ENCODE measurements around the gene ZCCHC2. TPM values are rescaled to one million over a fixed set of nuclear protein-coding genes. Genes with fewer than 3 reads are reported as not detected.

The ZCCHC2 gene
- total and polyA plus RNA-seq, 9 of the 15 experiments (the other 6 are each of a cell fraction or from before 2014, with no cell fraction given), result 1.0 to 9.2 (median 6.0) TPM

GRCh38 chr18:62571648-62572047 is 48.8 kb downstream of the ZCCHC2 start (continued):
- TF ChIP-seq GMEB1 (CRISPR knock-in tag; IDR thresholded peaks at IDR 0.05) (no peak), RBM17 (IDR thresholded peaks at IDR 0.05; ENCODE audit: borderline replicate concordance, low read depth, low read length) (no peak), IFI16 (CRISPR knock-in tag; IDR thresholded peaks at IDR 0.05) (no peak), NEUROD1 (IDR thresholded peaks at IDR 0.05; ENCODE audit: borderline replicate concordance, low read depth, low read length, partially characterized antibody) (no peak), KLF1 (tag; IDR thresholded peaks at IDR 0.05) (no peak), POU5F1 (IDR thresholded peaks at IDR 0.05; ENCODE audit: borderline replicate concordance, low read depth, low read length, partially characterized antibody) (no peak), THRB (CRISPR knock-in tag; conservative IDR thresholded peaks at IDR 0.05) (no peak), FOXK2 (conservative IDR thresholded peaks at IDR 0.05 in 1 of 2, IDR thresholded peaks at IDR 0.05 in 1 of 2; ENCODE audit: low read depth in 2 of 2) (no peak), PCBP1 (IDR thresholded peaks at IDR 0.05; ENCODE audit: low read depth, low read length, poor library complexity, severe bottlenecking) (no peak)

Data from K562 (cell line).